Activated CD8-positive, alpha-beta memory T cell treated with anti-CD3 and anti-CD28 coated beads for 36 hours (primary cell): ENCODE data around the gene GHR. TPM values are rescaled to one million over a fixed set of nuclear protein-coding genes. Genes with fewer than 3 reads are reported as not detected.
"Not testable (repeated sequence)": the region's sequence is repeated elsewhere in the genome, so short reads cannot be mapped to it uniquely, and the experiment has no call there.

Experiments
- CTCF ChIA-PET: fragments of 350-600 bp; sonication (Branson Sonifier 250); formaldehyde crosslinking; loops from one replicate; lab custom pipeline; 2021; ENCODE audit warnings: antibody characterized with exemption; lab: Charles Lee
- POLR2A ChIA-PET: fragments of 350-600 bp; sonication (Branson Sonifier 250); formaldehyde crosslinking; loops from one replicate; lab custom pipeline; 2021; ENCODE audit warnings: antibody characterized with exemption; lab: Charles Lee
- total RNA-seq, 2 experiments: library from RNA; stranded (reverse); gene quantifications; one replicate each; pipeline ENCODE4 v1.2.3, GENCODE V29; 2021

GHR gene
- total RNA-seq, 2 experiments from 2014 or later: not detected

- POLR2A ChIA-PET: not testable (repeated sequence)
- CTCF ChIA-PET: interaction anchor here (1.0 to 1.8 kb wide), 2 partner anchors 10 to 16 kb away, joined by 3 to 4 read pairs; no protein-coding TSS in a partner anchor
Measured at GRCh38 chr5:42734531-42735058, 311.4 kb downstream of the GHR start.

GRCh38 chr5:42740920-42741319, 317.7 kb downstream of the GHR start:
- POLR2A ChIA-PET: no interaction called here
- CTCF ChIA-PET: no interaction called here

- ChIA-PET CTCF (no interaction called here), POLR2A (no interaction called here)
Measured at GRCh38 chr5:42745426-42745825, 322.2 kb downstream of the GHR start.

GRCh38 chr5:42745856-42746255, 322.6 kb downstream of the GHR start:
- ChIA-PET POLR2A (no interaction called here), CTCF (no interaction called here)

GRCh38 chr5:42749020-42749419, 325.8 kb downstream of the GHR start:
- CTCF ChIA-PET: no interaction called here
- POLR2A ChIA-PET: no interaction called here

- CTCF ChIA-PET: no interaction called here
- POLR2A ChIA-PET: no interaction called here
Measured at GRCh38 chr5:42750507-42750906, 327.3 kb downstream of the GHR start.

- ChIA-PET CTCF (no interaction called here), POLR2A (no interaction called here)
Measured at GRCh38 chr5:42751044-42751443, 327.8 kb downstream of the GHR start.

- ChIA-PET CTCF (interaction anchor here (0.6 kb wide), 1 partner anchor 1505 kb away, joined by 3 read pairs; no protein-coding TSS in a partner anchor), POLR2A (no interaction called here)
Measured at GRCh38 chr5:42753099-42753498, 329.9 kb downstream of the GHR start.

- POLR2A ChIA-PET: no interaction called here
- CTCF ChIA-PET: no interaction called here
Measured at GRCh38 chr5:42756606-42757601, 333.7 kb downstream of the GHR start, which contains the start of gene CCDC152. Gene CCDC152, plus strand, starts transcription at chr5:42756818. Its CDS starts 2,304 bp downstream, at chr5:42759122.

- ChIA-PET CTCF (no interaction called here), POLR2A (no interaction called here)
Measured at GRCh38 chr5:42759456-42759855, 336.2 kb downstream of the GHR start.

- ChIA-PET CTCF (no interaction called here), POLR2A (no interaction called here)
Measured at GRCh38 chr5:42760426-42760825, 337.2 kb downstream of the GHR start.

- ChIA-PET POLR2A (interaction anchor here (0.6 kb wide), 1 partner anchor 1176 kb away, joined by 4 read pairs; no protein-coding TSS in a partner anchor), CTCF (no interaction called here)
Measured at GRCh38 chr5:42761791-42762190, 338.6 kb downstream of the GHR start.

GRCh38 chr5:42767491-42768105, 344.4 kb downstream of the GHR start:
- POLR2A ChIA-PET: no interaction called here
- CTCF ChIA-PET: interaction anchor here (1.2 kb wide), 1 partner anchor 16 kb away, joined by 3 read pairs; no protein-coding TSS in a partner anchor

- ChIA-PET POLR2A (no interaction called here), CTCF (interaction anchor here (1.2 kb wide), 1 partner anchor 16 kb away, joined by 3 read pairs; no protein-coding TSS in a partner anchor)
Measured at GRCh38 chr5:42768106-42768504, 344.9 kb downstream of the GHR start.

GRCh38 chr5:42770003-42770402, 346.8 kb downstream of the GHR start:
- POLR2A ChIA-PET: no interaction called here
- CTCF ChIA-PET: no interaction called here
